Fibroblast of skin of right biceps (primary cell): ENCODE data around the gene AVPR2.

ENCODE experiments used
- DNase-seq: peaks from one replicate; pipeline ENCODE4 v3.0.0-alpha.2; 2013

The AVPR2 gene

DNA sequence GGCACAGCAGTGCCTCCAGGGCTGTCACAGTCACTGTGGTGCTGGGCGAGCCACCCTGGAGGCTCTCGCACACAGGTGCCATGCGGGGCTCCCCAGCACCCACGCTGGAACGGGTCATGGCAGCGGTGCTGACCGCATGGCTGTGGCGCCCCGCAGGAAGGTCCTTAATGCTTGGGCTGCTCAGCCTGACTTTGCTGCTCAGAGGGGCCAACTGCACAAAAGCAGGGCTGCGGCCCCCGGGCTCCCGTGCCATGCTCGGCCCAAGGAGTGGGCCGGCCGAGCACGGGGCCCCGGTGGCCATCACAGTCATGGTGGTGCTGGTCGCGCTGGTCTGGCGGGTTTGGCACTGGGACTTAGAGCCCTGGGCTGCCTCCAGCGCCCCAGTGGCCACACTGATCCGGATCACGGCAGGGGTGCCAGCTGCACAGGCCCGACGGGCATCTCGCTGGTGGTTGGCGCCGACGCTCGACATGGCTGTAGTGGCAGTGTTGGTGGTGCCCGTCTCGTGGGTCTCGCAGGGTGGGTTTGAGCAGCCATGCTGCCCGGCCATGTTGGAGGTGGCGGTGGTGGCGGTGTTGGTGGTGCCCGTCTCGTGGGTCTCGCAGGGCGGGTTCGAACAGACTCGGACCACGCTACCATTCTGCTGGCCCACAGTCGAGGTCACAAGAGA is 50.2 kb downstream of the AVPR2 start:
- no peak for DNase-seq

DNA sequence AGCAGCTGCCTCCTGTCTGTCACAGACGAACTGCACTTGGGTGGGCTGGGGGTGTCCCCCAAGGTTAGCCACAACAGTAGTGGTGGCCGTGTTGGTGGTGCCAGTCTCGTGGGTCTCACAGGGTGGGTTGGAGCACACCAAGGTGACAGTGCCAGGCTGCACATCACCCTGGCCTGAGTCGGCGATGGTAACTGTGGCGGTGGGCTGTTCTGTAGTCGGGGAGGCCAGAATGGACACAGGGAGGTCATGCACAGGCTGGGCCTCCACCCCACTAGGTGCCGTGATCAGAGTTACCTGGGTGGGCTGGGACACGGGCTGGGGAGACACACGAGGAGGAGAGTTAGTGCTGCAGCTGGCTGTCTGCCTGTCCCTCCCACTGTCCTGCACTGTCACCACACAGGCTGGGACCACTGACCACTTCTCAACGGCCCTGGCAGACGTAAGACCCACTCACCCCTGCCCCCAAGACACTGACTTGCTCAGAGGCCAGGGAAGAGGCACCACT is 50.8 kb downstream of the AVPR2 start:
- no peak for DNase-seq

DNA sequence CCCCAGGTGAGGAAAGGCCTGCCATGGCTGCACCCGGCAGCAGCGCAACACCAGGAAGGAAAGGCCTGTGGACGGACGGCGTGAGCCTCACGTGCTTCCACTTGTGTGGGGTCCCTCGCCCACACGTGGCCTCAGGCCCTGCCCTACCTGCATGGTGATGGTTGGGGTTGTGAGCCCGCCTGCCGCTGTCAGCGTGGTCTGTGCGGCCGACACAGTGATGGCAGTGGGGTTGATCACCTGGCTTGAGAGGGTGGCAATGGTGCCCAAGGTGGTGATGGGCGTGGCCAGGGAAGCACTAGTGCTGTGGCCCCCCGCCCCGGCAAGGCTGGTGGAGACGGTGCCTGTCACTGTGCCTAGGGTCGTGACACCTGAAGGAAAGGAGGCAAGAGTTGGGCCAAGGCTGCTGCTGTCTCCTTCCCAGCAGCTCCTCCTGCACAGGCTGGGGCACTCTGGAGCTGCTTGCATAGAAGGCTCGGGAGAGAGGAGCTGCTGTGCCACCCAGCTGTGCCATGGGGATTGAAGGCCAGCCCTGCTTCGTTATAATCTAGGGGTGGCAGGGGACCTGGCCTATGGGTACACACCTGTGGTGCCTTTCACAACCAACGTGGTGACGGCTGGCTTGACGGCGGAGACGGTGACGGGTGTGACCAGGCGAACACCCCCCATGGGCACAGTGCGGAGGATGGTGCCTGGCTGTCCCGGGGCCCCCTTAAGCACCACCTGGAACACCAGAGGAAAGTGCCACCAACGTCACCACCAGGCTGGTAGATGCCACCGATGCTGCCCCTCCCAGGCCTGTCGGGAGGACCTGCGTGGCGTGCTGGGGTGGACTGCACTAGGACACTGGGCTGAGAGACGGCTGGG is 51.8 kb downstream of the AVPR2 start:
- no peak for DNase-seq
